Measurements from ENCODE around the gene PRND.

The PRND gene

DNA sequence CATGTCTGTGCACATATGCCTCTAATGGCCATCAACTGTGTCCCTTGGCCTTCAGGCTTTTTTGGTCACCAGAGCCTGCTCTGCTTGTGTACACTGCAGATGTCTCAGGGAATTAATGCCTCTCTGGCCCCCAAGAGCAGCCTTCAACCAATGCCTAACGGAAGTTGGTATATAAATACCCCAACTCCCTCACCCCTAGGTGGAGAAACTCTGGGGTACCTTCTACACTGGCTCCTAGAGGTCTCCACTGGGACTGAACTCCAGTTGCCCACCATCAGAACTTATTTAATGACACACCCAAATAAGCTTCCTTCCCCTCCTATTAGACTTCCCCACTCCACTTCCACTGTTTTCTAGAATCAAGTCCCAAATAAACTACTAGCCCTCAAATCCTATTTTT is 43.1 kb downstream of the PRND start:
- CTCF ChIA-PET = interaction anchor here (1.4 to 1.5 kb wide), 2 partner anchors 143 to 190 kb away, joined by 3 to 4 read pairs; no protein-coding TSS in a partner anchor
- no peak overlapping the region for H3K4me3 ChIP-seq (ENCODE audit: control insufficient read depth in 1 of 7, extremely low read depth in 1 of 7, insufficient read depth in 4 of 7, low read depth in 2 of 7, low read length in 6 of 7)
- POLR2A ChIA-PET = no interaction called here
- no peaks in the 10 kb centered on the region for H3K27me3 ChIP-seq (replicated peaks in 2 of 5; ENCODE audit: control insufficient read depth in 4 of 5, insufficient read depth in 5 of 5, low read length in 4 of 5)
- WGBS (ENCODE audit: insufficient coverage) = no CpG with 5 or more reads among the region's 1 CpG
- no peak for DNase-seq
- H3K4me1 ChIP-seq (ENCODE audit: control extremely low read depth in 1 of 4, control insufficient read depth in 4 of 4, insufficient read depth in 4 of 4, low read length in 3 of 4) = peaks cover 19 to 42% (median 27%) of the 10 kb centered on the region in 4 experiments
- H3K27ac ChIP-seq (ENCODE audit: insufficient read depth in 1 of 2, low read depth in 1 of 2, low read length in 2 of 2, poor library complexity in 1 of 2, severe bottlenecking in 2 of 2) = no peak overlapping the region
- H3K9me3 ChIP-seq (ENCODE audit: control extremely low read depth in 1 of 5, control insufficient read depth in 4 of 5, insufficient read depth in 2 of 5, low read depth in 1 of 5, low read length in 4 of 5) = no peaks in the 10 kb centered on the region
- no peaks in the 10 kb centered on the region for H3K36me3 ChIP-seq (ENCODE audit: control insufficient read depth in 4 of 4, insufficient read depth in 4 of 4, low read length in 3 of 4)

- WGBS (ENCODE audit: insufficient coverage) = 100% methylated on average over 1 of the region's 3 CpGs
- Histone ChIP-seq H3K27me3 (replicated peaks in 2 of 5; ENCODE audit: control insufficient read depth in 4 of 5, insufficient read depth in 5 of 5, low read length in 4 of 5) (no peaks in the 10 kb centered on the region), H3K4me3 (ENCODE audit: control insufficient read depth in 1 of 7, extremely low read depth in 1 of 7, insufficient read depth in 4 of 7, low read depth in 2 of 7, low read length in 6 of 7) (peak overlapping the region in 1 of 7 experiments; percentile 8), H3K27ac (ENCODE audit: insufficient read depth in 1 of 2, low read depth in 1 of 2, low read length in 2 of 2, poor library complexity in 1 of 2, severe bottlenecking in 2 of 2) (peak overlapping the region in 1 of 2 experiments; percentile 95), H3K9me3 (ENCODE audit: control extremely low read depth in 1 of 5, control insufficient read depth in 4 of 5, insufficient read depth in 2 of 5, low read depth in 1 of 5, low read length in 4 of 5) (no peaks in the 10 kb centered on the region), H3K36me3 (ENCODE audit: control insufficient read depth in 4 of 4, insufficient read depth in 4 of 4, low read length in 3 of 4) (no peaks in the 10 kb centered on the region), H3K4me1 (ENCODE audit: control extremely low read depth in 1 of 4, control insufficient read depth in 4 of 4, insufficient read depth in 4 of 4, low read length in 3 of 4) (peaks cover 19 to 41% (median 26%) of the 10 kb centered on the region in 4 experiments)
- DNase-seq = no peak
- CTCF ChIA-PET = interaction anchor here (0.7 to 1.4 kb wide), 2 partner anchors 125 to 189 kb away, joined by 3 to 4 read pairs; no protein-coding TSS in a partner anchor
- POLR2A ChIA-PET = no interaction called here
Observed at GRCh38 chr20:4765681-4766080, 44.0 kb downstream of the PRND start.

GRCh38 chr20:4766631-4767030 is 44.9 kb downstream of the PRND start:
- Histone ChIP-seq H3K27ac (ENCODE audit: insufficient read depth in 1 of 2, low read depth in 1 of 2, low read length in 2 of 2, poor library complexity in 1 of 2, severe bottlenecking in 2 of 2) (peak overlapping the region; percentile 85 to 95), H3K36me3 (ENCODE audit: control insufficient read depth in 4 of 4, insufficient read depth in 4 of 4, low read length in 3 of 4) (peaks cover 0 to under 1% (median 0%) of the 10 kb centered on the region in 4 experiments), H3K27me3 (replicated peaks in 2 of 5; ENCODE audit: control insufficient read depth in 4 of 5, insufficient read depth in 5 of 5, low read length in 4 of 5) (no peaks in the 10 kb centered on the region), H3K9me3 (ENCODE audit: control extremely low read depth in 1 of 5, control insufficient read depth in 4 of 5, insufficient read depth in 2 of 5, low read depth in 1 of 5, low read length in 4 of 5) (peaks cover 0 to 9% (median 8%) of the 10 kb centered on the region in 5 experiments), H3K4me3 (ENCODE audit: control insufficient read depth in 1 of 7, extremely low read depth in 1 of 7, insufficient read depth in 4 of 7, low read depth in 2 of 7, low read length in 6 of 7) (peak overlapping the region in 3 of 7 experiments; percentile 2 to 49 (median 43)), H3K4me1 (ENCODE audit: control extremely low read depth in 1 of 4, control insufficient read depth in 4 of 4, insufficient read depth in 4 of 4, low read length in 3 of 4) (peaks cover 19 to 35% (median 24%) of the 10 kb centered on the region in 4 experiments)
- ChIA-PET POLR2A (interaction anchor here (0.9 to 1.2 kb wide), 3 partner anchors 14 to 48 kb away, joined by 3 to 10 read pairs (median 3); no protein-coding TSS in a partner anchor), CTCF (interaction anchor here (1.1 to 2.0 kb wide), 4 partner anchors 16 to 48 kb away, joined by 4 to 7 read pairs (median 5); no protein-coding TSS in a partner anchor)
- DNase-seq = peak; percentile 90 to 95 (median 91)
- 0% methylated on average over 2 of the region's 2 CpGs for WGBS (ENCODE audit: insufficient coverage)

DNA sequence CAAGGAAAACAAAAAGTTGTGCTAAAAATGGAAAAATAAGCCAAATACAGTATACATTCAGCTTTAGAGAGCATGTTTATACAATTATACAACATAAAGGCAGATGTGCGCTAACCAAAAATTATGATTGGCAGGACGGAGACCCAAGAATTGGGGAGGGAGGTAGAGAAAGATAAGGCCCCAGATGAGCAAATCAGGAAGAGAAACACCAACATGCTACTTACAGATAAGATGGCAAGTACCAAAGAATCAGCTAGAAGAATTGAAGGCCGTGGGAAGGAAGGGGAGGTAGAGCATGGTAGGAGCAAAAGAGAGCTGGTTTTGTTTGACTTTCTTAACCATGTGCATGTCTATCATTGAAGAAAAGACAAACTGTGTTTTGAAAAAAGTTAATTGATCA is 45.4 kb downstream of the PRND start:
- no CpG with 5 or more reads among the region's 3 CpGs for WGBS (ENCODE audit: insufficient coverage)
- CTCF ChIA-PET = interaction anchor here (1.1 to 2.0 kb wide), 5 partner anchors 16 to 183 kb away, joined by 3 to 7 read pairs (median 4); no protein-coding TSS in a partner anchor
- DNase-seq = peak; percentile 85 to 93 (median 87)
- Histone ChIP-seq H3K27me3 (replicated peaks in 2 of 5; ENCODE audit: control insufficient read depth in 4 of 5, insufficient read depth in 5 of 5, low read length in 4 of 5) (no peaks in the 10 kb centered on the region), H3K27ac (ENCODE audit: insufficient read depth in 1 of 2, low read depth in 1 of 2, low read length in 2 of 2, poor library complexity in 1 of 2, severe bottlenecking in 2 of 2) (peak overlapping the region; percentile 85 to 95), H3K4me1 (ENCODE audit: control extremely low read depth in 1 of 4, control insufficient read depth in 4 of 4, insufficient read depth in 4 of 4, low read length in 3 of 4) (peaks cover 19 to 35% (median 24%) of the 10 kb centered on the region in 4 experiments), H3K4me3 (ENCODE audit: control insufficient read depth in 1 of 7, extremely low read depth in 1 of 7, insufficient read depth in 4 of 7, low read depth in 2 of 7, low read length in 6 of 7) (peak overlapping the region in 4 of 7 experiments; percentile 2 to 49 (median 26)), H3K36me3 (ENCODE audit: control insufficient read depth in 4 of 4, insufficient read depth in 4 of 4, low read length in 3 of 4) (peaks cover 0 to 2% (median 0%) of the 10 kb centered on the region in 4 experiments), H3K9me3 (ENCODE audit: control extremely low read depth in 1 of 5, control insufficient read depth in 4 of 5, insufficient read depth in 2 of 5, low read depth in 1 of 5, low read length in 4 of 5) (peaks cover 0 to 13% (median 12%) of the 10 kb centered on the region in 5 experiments)
- POLR2A ChIA-PET = interaction anchor here (0.9 to 1.2 kb wide), 3 partner anchors 13 to 47 kb away, joined by 3 to 10 read pairs (median 3); no protein-coding TSS in a partner anchor

DNA sequence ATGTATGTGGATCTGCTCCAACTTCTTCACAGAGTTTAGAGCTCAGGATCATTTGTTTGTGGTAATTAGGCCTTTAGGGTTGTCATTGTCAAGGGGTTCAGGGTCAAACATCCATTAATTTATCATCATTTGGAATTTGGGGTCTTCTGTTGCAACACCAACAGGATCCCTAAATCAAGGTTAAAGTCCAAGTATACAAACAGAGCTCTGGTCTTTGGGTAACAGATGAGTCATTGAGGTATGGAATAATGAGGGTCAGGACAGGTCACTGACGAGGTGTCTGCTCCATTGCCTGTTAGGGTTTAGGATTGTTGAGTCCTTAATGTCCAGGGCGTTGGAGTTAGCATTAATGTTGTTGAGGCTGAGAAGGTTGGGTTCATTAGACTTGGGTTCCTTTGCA is 47.6 kb downstream of the PRND start:
- peaks cover 0 to 20% (median 13%) of the 10 kb centered on the region in 5 experiments for H3K9me3 ChIP-seq (ENCODE audit: control extremely low read depth in 1 of 5, control insufficient read depth in 4 of 5, insufficient read depth in 2 of 5, low read depth in 1 of 5, low read length in 4 of 5)
- H3K27ac ChIP-seq (ENCODE audit: insufficient read depth in 1 of 2, low read depth in 1 of 2, low read length in 2 of 2, poor library complexity in 1 of 2, severe bottlenecking in 2 of 2) = no peak overlapping the region
- H3K4me1 ChIP-seq (ENCODE audit: control extremely low read depth in 1 of 4, control insufficient read depth in 4 of 4, insufficient read depth in 4 of 4, low read length in 3 of 4) = peaks cover 19 to 35% (median 22%) of the 10 kb centered on the region in 4 experiments
- WGBS (ENCODE audit: insufficient coverage) = 100% methylated on average over 2 of the region's 2 CpGs
- H3K36me3 ChIP-seq (ENCODE audit: control insufficient read depth in 4 of 4, insufficient read depth in 4 of 4, low read length in 3 of 4) = peaks cover 0 to 2% (median 0%) of the 10 kb centered on the region in 4 experiments
- ChIA-PET CTCF (no interaction called here), POLR2A (no interaction called here)
- no peak overlapping the region for H3K4me3 ChIP-seq (ENCODE audit: control insufficient read depth in 1 of 7, extremely low read depth in 1 of 7, insufficient read depth in 4 of 7, low read depth in 2 of 7, low read length in 6 of 7)
- no peaks in the 10 kb centered on the region for H3K27me3 ChIP-seq (replicated peaks in 2 of 5; ENCODE audit: control insufficient read depth in 4 of 5, insufficient read depth in 5 of 5, low read length in 4 of 5)
- DNase-seq = no peak

DNA sequence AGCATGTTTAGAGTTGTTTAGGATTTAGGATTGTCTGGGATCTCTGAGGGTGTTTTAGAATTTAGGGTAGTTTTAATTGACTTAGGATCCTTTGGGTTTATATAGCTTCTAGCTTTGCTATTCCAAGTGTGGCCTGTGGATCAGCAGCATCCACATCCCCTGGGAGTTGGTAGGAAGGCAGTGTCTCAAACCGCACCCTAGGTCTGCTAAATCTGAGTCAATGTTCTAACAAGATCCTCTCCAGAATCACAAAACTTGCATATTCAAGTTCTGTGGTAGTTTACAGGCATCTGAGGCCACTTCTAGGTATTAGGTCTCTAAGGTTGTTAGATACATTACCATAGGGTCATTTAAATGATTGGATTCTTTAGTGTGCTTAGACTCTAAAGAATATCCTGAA is 48.3 kb downstream of the PRND start:
- ChIA-PET POLR2A (no interaction called here), CTCF (no interaction called here)
- Histone ChIP-seq H3K4me1 (ENCODE audit: control extremely low read depth in 1 of 4, control insufficient read depth in 4 of 4, insufficient read depth in 4 of 4, low read length in 3 of 4) (peaks cover 19 to 31% (median 22%) of the 10 kb centered on the region in 4 experiments), H3K4me3 (ENCODE audit: control insufficient read depth in 1 of 7, extremely low read depth in 1 of 7, insufficient read depth in 4 of 7, low read depth in 2 of 7, low read length in 6 of 7) (no peak overlapping the region), H3K27ac (ENCODE audit: insufficient read depth in 1 of 2, low read depth in 1 of 2, low read length in 2 of 2, poor library complexity in 1 of 2, severe bottlenecking in 2 of 2) (no peak overlapping the region), H3K36me3 (ENCODE audit: control insufficient read depth in 4 of 4, insufficient read depth in 4 of 4, low read length in 3 of 4) (peaks cover 0 to 2% (median 0%) of the 10 kb centered on the region in 4 experiments), H3K27me3 (replicated peaks in 2 of 5; ENCODE audit: control insufficient read depth in 4 of 5, insufficient read depth in 5 of 5, low read length in 4 of 5) (no peaks in the 10 kb centered on the region), H3K9me3 (ENCODE audit: control extremely low read depth in 1 of 5, control insufficient read depth in 4 of 5, insufficient read depth in 2 of 5, low read depth in 1 of 5, low read length in 4 of 5) (peaks cover 0 to 20% (median 13%) of the 10 kb centered on the region in 5 experiments)
- WGBS (ENCODE audit: insufficient coverage) = no CpG with 5 or more reads among the region's 1 CpG
- DNase-seq = no peak

GRCh38 chr20:4771004-4771403 is 49.3 kb downstream of the PRND start:
- peaks cover 0 to 2% (median 0%) of the 10 kb centered on the region in 4 experiments for H3K36me3 ChIP-seq (ENCODE audit: control insufficient read depth in 4 of 4, insufficient read depth in 4 of 4, low read length in 3 of 4)
- H3K27ac ChIP-seq (ENCODE audit: insufficient read depth in 1 of 2, low read depth in 1 of 2, low read length in 2 of 2, poor library complexity in 1 of 2, severe bottlenecking in 2 of 2) = no peak overlapping the region
- POLR2A ChIA-PET = interaction anchor here (1.4 kb wide), 1 partner anchor 43 kb away, joined by 3 read pairs; no protein-coding TSS in a partner anchor
- H3K9me3 ChIP-seq (ENCODE audit: control extremely low read depth in 1 of 5, control insufficient read depth in 4 of 5, insufficient read depth in 2 of 5, low read depth in 1 of 5, low read length in 4 of 5) = peaks cover 0 to 20% (median 13%) of the 10 kb centered on the region in 5 experiments
- peaks cover 14 to 24% (median 15%) of the 10 kb centered on the region in 4 experiments for H3K4me1 ChIP-seq (ENCODE audit: control extremely low read depth in 1 of 4, control insufficient read depth in 4 of 4, insufficient read depth in 4 of 4, low read length in 3 of 4)
- 77% methylated on average over 4 of the region's 5 CpGs for WGBS (ENCODE audit: insufficient coverage)
- CTCF ChIA-PET = interaction anchor here (0.7 to 1.2 kb wide), 4 partner anchors 9 to 179 kb away, joined by 3 to 5 read pairs (median 4); no protein-coding TSS in a partner anchor
- H3K27me3 ChIP-seq (replicated peaks in 2 of 5; ENCODE audit: control insufficient read depth in 4 of 5, insufficient read depth in 5 of 5, low read length in 4 of 5) = no peaks in the 10 kb centered on the region
- H3K4me3 ChIP-seq (ENCODE audit: control insufficient read depth in 1 of 7, extremely low read depth in 1 of 7, insufficient read depth in 4 of 7, low read depth in 2 of 7, low read length in 6 of 7) = no peak overlapping the region
- no peak for DNase-seq

Data from common myeloid progenitor, CD34-positive (primary cell).